HG03103 (cell line): ENCODE data around the gene DDOST.

Experiments used
- ATAC-seq: cut with Tn5 transposase; IDR thresholded peaks from one replicate; pipeline ENCODE4 v1.9.1; 2021; ENCODE audit warnings: low read depth; ENCODE audit not compliant: unreplicated experiment

DDOST gene

GRCh38 chr1:20661207-20662109 lies at the start of gene DDOST:
DDOST (minus strand) TSS chr1:20661369; CDS start chr1:20661350, 19 bp downstream.
- ATAC-seq, result peak; percentile 93

DNA sequence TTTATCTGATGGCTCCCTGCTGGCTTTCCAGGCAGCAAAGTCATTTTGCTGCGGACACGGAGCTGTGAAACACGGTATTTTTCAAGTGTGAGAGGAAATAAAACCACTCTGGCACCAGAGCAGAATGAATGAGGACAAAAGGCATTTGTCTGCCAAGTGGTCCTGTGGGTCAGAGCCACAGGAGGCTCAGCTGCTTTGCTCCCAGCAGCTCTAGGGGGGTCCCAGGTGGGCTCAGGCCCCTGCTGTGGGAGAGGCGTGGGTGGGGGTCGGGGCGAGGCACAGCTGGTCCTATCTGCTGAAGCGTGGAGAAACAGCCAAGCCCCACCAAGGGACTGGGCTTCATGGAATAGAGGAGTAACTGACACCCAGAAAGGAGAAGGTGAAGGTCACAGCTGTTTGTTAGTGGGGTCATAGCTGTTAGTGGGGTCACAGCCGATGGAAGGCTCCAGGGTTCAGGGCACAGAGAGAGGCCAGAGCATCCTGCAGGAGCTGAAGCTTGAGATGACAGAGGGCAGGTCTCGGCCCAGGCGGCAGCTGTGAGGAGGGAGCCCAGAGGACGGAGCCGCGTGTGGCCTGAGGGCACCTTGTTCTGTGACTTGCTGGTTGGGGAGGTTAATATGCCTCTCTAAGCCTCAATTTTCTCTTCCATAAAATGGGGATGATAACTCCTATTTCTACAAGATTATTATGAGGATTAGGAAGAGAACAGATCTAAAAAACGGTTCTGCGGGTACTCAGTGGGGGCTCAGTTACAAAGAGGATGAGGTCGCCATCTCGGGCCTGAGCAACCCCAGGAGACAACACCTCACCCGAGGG lies 49.5 kb upstream of the DDOST start:
- ATAC-seq, result no peak

DNA sequence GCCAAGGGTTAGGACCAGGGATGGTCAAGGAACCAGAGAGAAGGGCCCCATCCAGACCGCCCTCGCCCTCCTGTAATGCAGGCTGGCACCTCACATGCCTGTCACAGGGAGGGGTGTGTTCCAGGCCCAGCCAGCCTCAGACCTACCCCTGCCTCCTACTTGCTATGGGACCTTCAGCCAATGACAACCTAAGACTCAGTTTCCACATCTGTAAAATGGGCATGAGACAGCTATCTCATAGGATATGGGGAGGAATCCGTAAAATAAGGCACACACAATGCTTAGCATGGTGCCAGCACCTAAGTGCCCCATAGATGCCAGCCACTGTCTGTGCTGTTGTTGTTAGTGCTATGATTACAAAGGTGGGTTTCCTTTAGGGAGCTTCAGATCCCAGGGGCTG lies 48.7 kb upstream of the DDOST start:
- no peak for ATAC-seq

GRCh38 chr1:20708891-20709290 lies 47.7 kb upstream of the DDOST start:
- ATAC-seq, result no peak

- ATAC-seq, result no peak
Observed at GRCh38 chr1:20708057-20708456, 46.9 kb upstream of the DDOST start.

GRCh38 chr1:20706841-20707240 lies 45.7 kb upstream of the DDOST start:
- no peak for ATAC-seq

DNA sequence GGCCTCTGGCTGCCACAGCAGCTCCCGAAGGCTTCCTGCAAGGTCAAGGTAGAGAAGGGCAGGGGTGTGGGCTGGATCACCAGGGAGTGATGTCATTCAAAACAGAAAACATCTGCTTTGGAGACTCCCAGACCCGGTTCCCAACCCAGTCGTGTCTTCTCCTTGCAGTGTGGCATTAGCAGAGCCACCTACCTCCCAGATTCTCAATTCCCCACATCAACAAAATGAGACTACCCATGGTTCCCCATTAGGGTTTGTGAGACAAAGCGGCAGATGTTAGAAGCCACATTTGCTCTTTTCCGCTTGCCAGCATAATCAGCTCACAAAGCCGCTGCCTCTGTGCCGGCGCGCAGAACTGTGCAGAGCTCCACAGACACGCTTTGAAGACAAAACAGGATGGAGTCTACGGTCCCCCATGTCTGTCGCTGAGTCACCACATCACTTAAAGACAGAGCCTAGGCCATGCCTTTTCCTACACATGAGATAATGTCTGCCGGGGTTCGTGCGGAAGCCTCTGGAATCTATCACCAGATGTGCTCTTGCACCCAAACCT lies 44.1 kb upstream of the DDOST start:
- ATAC-seq, result no peak

- ATAC-seq, result no peak
Observed at GRCh38 chr1:20704390-20705202, 43.4 kb upstream of the DDOST start.

GRCh38 chr1:20703124-20703756 lies 42.1 kb upstream of the DDOST start:
- no peak for ATAC-seq

GRCh38 chr1:20702416-20702815 lies 41.2 kb upstream of the DDOST start:
- no peak for ATAC-seq

- ATAC-seq, result no peak
Observed at GRCh38 chr1:20701847-20702246, 40.7 kb upstream of the DDOST start.

DNA sequence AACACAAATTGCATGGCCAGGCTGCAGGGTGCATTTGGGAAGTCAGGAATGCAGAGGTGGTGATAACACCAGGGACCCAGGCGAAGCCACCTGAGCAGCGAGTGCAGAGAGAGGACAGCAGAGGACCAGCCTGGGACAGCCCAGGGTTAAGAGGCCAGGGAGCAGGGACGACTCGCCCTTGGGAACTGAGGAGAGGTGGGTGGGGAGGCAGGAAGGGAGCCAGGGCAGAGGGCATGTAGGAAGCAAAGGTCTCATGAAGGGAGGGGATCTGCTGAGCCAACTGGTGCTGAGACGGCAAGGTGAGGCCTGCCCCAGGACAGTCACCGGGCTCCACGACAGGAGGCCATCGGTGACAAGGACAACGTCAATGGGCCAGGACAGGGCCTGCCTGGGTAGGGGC lies 40.3 kb upstream of the DDOST start:
- no peak for ATAC-seq

- no peak for ATAC-seq
Observed at GRCh38 chr1:20700636-20701215, 39.6 kb upstream of the DDOST start.

GRCh38 chr1:20699558-20699957 lies 38.4 kb upstream of the DDOST start:
- no peak for ATAC-seq

DNA sequence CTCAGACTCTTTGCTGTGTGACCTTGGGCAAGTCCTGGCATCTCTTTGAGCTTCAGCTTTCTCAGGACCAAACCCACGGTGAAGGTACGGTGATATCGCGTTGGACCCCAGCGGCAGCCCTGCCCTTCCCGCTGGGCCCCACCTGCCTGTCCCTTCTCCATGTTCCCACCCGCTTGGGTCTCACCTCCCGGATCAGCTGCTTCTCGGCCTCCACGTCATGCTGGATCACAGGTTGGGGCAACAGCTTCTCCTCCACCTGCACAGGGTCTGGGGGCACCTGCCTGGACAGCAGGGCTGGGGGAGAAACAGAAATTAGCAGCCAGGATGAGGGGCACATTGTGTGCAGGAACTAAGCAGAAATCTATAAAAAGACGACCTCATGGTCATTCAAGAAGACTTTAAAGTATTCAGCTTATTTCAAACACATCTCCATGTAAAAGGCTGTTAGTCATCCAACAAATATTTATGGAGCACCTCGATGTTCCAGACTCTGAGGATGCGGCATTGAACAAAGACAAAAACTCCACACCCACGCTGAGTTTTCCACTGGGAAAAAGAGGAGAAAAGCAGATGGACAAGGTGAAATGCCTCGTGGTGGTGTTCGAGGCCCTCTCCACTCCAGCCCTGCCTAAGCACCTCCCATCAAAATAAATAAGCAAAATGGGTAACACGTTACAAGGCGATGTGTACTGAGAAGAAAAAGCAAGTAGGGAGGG lies 37.2 kb upstream of the DDOST start:
- ATAC-seq, result no peak

DNA sequence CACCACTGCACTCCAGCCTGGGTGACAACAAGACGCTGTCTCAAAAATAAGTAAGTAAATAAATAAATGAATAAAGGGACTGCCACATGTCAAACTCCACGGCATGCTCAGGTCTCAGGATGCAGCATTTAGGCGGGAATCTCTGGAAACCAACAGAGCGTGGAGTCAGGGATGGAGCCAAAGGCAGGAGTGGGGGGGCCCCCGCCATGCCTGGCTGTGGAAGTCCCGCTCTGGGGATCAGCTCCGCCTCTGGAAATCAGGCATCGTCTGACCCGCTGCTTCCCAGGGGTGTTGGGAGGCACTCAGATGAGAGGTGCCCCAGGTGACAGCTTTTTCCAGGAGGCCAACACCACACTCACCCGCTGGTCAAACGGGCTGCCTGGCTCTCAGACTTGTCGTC lies 36.4 kb upstream of the DDOST start:
- no peak for ATAC-seq

GRCh38 chr1:20696397-20697333 lies 35.5 kb upstream of the DDOST start:
- ATAC-seq, result no peak

DNA sequence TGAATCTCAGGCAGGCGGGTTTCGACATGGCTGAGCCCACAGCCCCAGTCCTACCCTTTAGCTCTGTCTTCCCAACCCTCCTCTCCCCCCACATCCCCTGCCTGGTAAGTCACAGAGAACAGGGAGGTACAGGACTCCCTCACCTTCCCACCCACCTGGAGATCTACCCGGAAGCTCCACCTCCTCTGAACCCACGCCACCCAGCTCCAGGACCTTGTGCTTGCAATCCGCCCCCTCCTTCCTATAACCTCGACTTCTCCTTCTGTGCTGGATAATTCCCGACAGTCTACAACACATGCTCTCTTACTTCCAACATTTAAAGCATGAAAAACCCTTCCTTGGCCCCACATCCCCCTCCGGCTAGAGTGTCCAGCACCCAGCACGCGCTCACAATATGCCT lies 34.3 kb upstream of the DDOST start:
- no peak for ATAC-seq
